ENCODE data around the gene MICALL1.
"Not testable (repeated sequence)": the region's sequence is repeated elsewhere in the genome, so short reads cannot be mapped to it uniquely, and the experiment has no call there.

Gene MICALL1

DNA sequence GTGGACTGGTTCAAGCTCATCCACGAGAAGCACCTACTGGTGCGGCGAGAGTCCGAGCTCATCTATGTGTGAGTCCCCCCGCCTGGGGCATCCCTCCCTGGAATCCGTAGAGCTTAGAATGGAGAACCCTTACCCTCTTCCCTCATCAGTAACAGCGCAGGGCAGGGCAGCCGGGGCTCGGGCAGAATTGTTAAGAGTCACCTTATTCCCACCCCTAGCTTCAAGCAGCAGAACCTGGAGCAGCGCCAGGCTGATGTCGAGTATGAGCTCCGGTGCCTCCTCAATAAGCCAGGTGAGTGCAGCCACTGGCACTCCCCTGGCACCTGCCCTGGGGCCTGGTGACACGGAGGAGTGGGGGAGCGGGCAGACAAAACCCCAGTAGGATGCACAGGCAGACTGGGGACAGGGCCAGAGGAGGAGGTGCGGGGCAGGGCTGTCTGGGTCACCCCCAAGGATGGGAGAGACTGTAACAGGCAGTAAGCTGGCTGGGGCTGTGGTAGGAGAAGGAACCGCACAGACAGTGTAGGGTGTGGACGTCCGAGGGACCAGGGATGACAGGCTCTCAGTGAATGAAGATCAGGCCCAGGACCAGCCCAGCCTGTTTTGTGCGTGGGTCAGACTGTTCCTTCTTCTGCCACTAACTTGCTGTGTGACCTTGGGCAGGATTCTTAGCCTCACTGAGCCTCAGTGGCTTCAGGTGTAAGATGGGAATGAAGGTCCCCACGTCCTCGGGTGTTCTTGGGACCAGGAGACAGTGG is 26.9 kb downstream of the MICALL1 start:
- H3K4me3 ChIP-seq (ENCODE audit: control insufficient read depth, low read depth, low read length): no peak overlapping the region
- DNase-seq (ENCODE audit: low read depth): no peak
- TF ChIP-seq, protein P1, sequence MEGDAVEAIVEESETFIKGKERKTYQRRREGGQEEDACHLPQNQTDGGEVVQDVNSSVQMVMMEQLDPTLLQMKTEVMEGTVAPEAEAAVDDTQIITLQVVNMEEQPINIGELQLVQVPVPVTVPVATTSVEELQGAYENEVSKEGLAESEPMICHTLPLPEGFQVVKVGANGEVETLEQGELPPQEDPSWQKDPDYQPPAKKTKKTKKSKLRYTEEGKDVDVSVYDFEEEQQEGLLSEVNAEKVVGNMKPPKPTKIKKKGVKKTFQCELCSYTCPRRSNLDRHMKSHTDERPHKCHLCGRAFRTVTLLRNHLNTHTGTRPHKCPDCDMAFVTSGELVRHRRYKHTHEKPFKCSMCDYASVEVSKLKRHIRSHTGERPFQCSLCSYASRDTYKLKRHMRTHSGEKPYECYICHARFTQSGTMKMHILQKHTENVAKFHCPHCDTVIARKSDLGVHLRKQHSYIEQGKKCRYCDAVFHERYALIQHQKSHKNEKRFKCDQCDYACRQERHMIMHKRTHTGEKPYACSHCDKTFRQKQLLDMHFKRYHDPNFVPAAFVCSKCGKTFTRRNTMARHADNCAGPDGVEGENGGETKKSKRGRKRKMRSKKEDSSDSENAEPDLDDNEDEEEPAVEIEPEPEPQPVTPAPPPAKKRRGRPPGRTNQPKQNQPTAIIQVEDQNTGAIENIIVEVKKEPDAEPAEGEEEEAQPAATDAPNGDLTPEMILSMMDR (IDR thresholded peaks at IDR 0.05; ENCODE audit: control insufficient read depth, insufficient read depth, low read depth, low read length, missing control alignments): no peak

GRCh38 chr22:37933711-37934376 is 27.7 kb downstream of the MICALL1 start:
- no peak overlapping the region for H3K4me3 ChIP-seq (ENCODE audit: control insufficient read depth, low read depth, low read length)
- TF ChIP-seq, protein P1 (IDR thresholded peaks at IDR 0.05; ENCODE audit: control insufficient read depth, insufficient read depth, low read depth, low read length, missing control alignments): peak; percentile 97
- DNase-seq (ENCODE audit: low read depth): peak; percentile 52

DNA sequence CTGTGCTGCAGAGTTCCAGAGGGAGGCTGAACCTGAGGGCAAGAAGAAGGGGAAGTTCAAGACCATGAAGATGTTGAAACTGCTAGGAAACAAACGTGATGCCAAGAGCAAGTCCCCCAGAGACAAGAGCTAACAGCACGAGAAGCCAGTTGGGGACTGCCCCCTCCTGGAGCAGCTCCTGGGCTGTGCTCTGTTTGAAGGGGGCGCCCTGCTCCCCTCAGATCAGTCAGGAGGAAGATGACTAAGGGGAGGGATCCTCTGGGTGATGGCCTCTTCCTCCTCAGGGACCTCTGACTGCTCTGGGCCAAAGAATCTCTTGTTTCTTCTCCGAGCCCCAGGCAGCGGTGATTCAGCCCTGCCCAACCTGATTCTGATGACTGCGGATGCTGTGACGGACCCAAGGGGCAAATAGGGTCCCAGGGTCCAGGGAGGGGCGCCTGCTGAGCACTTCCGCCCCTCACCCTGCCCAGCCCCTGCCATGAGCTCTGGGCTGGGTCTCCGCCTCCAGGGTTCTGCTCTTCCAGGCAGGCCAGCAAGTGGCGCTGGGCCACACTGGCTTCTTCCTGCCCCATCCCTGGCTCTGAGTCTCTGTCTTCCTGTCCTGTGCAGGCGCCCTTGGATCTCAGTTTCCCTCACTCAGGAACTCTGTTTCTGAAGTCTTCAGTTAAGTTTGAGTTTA is 34.7 kb downstream of the MICALL1 start:
- no peak overlapping the region for H3K4me3 ChIP-seq (ENCODE audit: control insufficient read depth, low read depth, low read length)
- TF ChIP-seq, protein P1 (IDR thresholded peaks at IDR 0.05; ENCODE audit: control insufficient read depth, insufficient read depth, low read depth, low read length, missing control alignments): no peak
- no peak for DNase-seq (ENCODE audit: low read depth)

- TF ChIP-seq, protein P1 (IDR thresholded peaks at IDR 0.05; ENCODE audit: control insufficient read depth, insufficient read depth, low read depth, low read length, missing control alignments): no peak
- H3K4me3 ChIP-seq (ENCODE audit: control insufficient read depth, low read depth, low read length): no peak overlapping the region
- DNase-seq (ENCODE audit: low read depth): no peak
Measured at GRCh38 chr22:37942133-37942532, 36.0 kb downstream of the MICALL1 start.

GRCh38 chr22:37943136-37943824 is 37.2 kb downstream of the MICALL1 start:
- TF ChIP-seq, protein P1 (IDR thresholded peaks at IDR 0.05; ENCODE audit: control insufficient read depth, insufficient read depth, low read depth, low read length, missing control alignments): no peak
- DNase-seq (ENCODE audit: low read depth): no peak

GRCh38 chr22:37943825-37944198 is 37.7 kb downstream of the MICALL1 start:
- TF ChIP-seq, protein P1 (IDR thresholded peaks at IDR 0.05; ENCODE audit: control insufficient read depth, insufficient read depth, low read depth, low read length, missing control alignments): no peak
- H3K4me3 ChIP-seq (ENCODE audit: control insufficient read depth, low read depth, low read length): no peak overlapping the region
- DNase-seq (ENCODE audit: low read depth): no peak

More at GRCh38 chr22:37943136-37943824, 37.2 kb downstream of the MICALL1 start:
- H3K4me3 ChIP-seq (ENCODE audit: control insufficient read depth, low read depth, low read length): no peak overlapping the region

GRCh38 chr22:37944423-37944822 is 38.3 kb downstream of the MICALL1 start:
- not testable (repeated sequence) for DNase-seq (ENCODE audit: low read depth); H3K4me3 ChIP-seq (ENCODE audit: control insufficient read depth, low read depth, low read length)

DNA sequence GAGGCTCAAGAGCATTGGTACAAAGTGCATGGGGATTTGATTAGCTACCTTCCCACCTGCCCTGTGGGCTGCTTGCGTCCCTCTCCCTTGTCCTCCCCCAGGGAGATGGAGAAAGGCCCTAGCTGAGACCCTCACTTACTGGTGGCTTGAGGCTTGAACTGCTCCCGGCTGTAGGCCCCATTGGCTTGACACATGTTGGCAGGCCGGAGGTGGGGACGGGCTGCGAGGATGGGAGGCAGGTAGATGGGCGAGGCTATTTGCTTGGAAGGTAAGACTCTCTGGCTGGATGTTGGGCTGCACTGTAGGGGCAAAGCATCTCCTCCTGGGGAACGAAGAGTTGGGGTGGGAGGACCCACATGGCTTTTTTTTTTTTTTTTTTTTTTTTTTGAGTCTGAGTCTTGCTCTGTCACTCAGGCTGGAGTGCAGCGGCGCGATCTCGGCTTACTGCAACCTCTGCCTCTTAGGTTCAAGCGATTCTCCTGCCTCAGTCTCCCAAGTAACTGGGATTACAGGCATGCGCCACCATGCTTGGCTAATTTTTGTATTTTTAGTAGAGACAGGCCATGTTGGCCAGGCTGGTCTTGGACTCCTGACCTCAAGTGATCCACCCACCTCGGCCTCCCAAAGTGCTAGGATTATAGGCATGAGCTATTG is 41.2 kb downstream of the MICALL1 start:
- H3K4me3 ChIP-seq (ENCODE audit: control insufficient read depth, low read depth, low read length); DNase-seq (ENCODE audit: low read depth): not testable (repeated sequence)
